GM20000 (cell line): Measurements from ENCODE around the gene WFS1.

Experiments used
- DNase-seq: peaks from one replicate; pipeline ENCODE4 v3.0.0; 2012; ENCODE audit warnings: low spot score
- TF ChIP-seq, protein P1 (sequence below): IDR thresholded peaks from 2 replicates; pipeline ENCODE4 v1.5.1; 2012; ENCODE audit warnings: mild to moderate bottlenecking, control low read depth; ENCODE audit errors: extremely low read depth, missing control alignments

The WFS1 gene

DNA sequence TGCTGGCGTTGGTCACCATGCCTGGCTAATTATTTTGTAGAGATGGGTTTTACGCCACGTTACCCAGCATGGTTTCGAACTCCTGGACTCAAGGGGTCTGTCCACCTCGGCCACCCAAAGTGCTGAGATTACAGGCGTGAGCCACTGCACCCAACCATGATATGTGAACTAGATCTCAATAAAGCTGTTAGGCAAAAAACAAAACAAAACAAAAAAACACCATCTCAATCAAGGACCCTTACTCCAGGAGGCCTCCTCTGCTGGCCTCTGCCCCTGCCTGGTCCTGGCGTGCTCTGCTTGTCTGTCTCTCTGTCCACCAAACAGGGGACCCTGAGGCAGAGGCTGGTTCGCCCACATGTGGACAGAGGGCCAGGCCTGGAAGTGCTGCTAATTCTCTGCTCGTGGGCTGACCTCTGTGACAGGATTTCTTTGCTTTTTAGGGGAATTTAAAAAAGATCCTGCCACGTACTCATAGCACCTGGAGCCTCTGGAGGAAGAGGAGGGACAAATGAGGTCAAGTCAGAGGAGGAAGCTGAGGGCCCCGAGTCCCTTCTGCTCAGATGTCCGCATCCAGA lies 32.7 kb upstream of the WFS1 start:
- DNase-seq = no peak
- TF ChIP-seq, protein P1, sequence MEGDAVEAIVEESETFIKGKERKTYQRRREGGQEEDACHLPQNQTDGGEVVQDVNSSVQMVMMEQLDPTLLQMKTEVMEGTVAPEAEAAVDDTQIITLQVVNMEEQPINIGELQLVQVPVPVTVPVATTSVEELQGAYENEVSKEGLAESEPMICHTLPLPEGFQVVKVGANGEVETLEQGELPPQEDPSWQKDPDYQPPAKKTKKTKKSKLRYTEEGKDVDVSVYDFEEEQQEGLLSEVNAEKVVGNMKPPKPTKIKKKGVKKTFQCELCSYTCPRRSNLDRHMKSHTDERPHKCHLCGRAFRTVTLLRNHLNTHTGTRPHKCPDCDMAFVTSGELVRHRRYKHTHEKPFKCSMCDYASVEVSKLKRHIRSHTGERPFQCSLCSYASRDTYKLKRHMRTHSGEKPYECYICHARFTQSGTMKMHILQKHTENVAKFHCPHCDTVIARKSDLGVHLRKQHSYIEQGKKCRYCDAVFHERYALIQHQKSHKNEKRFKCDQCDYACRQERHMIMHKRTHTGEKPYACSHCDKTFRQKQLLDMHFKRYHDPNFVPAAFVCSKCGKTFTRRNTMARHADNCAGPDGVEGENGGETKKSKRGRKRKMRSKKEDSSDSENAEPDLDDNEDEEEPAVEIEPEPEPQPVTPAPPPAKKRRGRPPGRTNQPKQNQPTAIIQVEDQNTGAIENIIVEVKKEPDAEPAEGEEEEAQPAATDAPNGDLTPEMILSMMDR = no peak

DNA sequence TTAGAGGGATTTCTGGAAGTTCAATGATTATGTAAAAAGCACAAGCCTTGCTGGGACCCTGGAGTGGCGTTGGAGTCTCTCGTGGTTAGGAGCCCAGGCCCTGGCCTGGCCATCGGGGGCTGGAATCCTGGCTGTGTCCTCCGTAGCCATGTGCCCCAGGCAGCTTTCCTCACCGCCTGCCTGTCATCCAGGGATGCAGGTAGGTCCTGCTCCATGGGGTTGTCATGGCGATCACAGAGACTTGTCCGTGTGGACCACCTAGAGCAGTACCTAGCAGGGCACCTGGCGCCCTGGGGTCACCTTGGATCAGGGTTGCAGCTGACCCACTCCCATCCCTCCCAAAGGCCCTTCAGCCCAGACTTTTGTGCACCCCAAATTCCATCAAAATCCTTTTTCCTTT lies 30.2 kb upstream of the WFS1 start:
- TF ChIP-seq, protein P1 = no peak
- DNase-seq = no peak

DNA sequence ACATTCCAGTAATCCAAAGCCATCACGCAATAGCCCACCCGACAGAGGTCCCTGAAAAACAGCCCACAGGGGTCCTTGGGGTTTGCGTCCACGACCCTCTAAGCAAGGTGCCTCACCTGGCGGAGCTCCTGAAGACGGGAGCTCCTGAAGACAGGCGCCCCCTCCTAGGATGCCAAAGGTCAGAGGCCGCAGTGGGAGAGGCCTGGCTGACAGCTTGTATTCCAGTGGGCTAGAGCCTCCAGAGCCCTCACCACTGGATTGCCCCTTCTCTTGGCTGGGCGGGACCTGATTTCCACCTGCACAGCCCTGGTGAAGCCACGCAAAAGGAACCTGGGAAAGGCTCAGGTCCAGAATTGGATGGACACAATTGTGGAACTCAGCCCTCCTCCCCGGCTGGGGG lies 29.7 kb upstream of the WFS1 start:
- no peak for DNase-seq
- TF ChIP-seq, protein P1 = no peak

DNA sequence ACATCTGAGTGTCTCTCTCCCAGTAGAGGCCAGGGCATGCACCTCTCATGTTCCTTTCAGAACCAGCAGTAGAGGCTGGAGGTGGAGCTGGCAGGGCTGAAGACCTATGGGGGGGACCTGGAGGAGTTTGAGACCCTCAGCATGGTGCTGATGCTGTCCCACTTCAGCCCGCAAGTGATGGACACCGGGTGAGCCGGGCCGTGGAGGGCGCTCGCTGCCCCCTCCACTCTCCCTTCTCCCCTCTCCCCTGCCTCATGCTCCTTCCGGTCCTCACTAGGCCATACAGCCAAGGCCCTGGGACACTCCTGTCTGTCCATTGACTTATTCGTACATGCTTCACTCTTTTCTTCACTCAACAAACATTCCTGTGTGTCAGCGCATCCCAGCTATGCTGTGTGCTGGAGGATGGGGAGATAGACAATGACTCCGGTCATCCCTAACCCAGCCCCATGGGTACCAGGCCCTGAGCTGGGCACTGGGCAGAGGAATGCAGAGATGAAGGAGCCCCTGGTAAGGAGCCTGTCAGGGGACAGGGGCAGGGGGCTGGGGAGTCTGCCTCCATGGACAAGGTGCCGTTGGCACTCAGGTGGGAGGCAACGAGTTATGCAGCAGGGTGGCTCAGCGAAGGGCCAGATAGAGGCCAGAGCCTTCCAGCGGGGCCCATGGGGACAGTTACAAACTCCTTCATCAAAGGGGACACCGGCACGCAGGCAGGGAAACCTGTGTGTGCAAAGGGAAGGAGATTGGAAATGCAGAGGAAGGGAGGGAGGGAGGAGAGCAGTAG lies 28.4 kb upstream of the WFS1 start:
- DNase-seq = no peak
- TF ChIP-seq, protein P1 = no peak

DNA sequence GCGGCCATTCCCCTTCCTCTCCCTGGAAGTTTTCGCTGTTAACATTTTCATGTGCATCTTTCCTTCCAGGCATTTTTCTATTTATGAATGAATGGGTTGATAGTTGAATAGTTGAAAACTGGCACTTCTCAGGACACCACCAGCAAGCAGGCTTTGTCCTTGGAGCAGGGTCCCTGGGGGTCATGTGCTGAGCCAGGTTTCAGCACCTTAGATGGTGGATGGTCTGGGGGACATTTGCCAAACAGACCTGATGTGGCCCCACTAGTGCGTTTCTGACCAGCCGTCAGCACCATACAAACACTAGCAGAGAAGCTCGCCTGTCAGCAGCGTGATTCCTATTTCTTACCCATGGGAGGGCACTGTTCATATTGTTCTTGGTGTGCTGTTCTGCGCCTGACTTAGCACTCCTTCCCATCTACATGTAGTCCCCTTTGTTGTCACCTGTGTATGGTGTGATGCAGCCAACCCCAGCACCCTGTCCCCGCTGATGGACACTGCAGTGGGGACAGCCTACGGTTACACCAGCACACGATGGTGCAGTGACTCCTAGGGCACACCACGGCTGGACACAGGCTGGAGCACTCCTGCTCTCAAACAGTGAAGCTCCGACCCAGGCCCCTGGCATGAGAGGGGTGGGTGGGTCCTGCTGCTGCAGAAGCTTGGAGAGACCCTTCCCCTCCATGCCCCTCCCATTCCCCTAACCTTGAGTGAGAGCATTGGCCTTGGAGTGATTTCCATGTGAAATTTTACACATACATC lies 27.2 kb upstream of the WFS1 start:
- no peak for DNase-seq
- TF ChIP-seq, protein P1 = no peak

DNA sequence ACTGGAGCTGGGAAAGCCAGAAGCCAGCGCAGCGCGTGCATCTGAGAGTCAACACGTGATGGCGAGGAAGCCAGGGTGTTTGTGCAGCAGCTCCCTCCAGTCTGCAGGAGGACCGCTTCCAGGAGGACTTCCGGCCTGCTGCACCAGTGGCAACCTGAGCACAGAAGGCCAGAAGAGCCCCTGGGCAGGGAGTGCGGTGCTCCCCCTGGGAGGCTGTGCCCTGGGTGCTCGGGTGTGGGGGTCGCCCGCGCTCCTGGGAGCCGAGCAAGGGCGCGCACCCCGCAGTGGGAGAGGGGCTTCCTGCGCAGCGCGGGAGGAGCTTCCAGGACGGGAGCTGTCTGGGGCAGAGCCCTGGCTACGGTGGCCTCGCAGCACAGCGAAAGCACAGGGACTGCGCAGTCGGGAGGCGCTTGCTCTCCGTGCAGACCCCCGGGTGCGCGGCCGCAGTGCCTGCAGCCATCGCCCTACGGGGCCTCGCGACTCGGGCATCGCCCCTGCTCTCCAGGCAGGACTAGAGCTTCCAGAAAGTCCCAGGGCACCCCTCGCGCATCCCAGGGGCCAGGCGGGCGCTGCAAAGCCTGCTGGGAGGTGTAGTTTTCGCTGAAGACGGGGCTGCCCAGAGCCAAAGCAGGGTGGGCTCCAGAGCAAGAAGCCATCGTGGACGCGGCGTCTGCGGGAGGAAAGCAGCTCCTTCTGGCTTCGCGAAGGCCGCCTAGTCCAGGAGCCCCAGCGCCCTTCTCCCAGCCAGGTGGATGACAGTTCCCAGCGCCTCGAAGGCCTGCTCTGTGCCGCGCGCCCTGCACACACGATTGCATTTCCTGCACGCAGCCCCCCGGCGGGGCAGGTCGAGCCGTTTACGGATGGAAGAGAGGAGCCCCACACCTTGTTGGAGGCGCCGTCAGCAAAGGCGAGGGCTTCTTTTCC lies 24.1 kb upstream of the WFS1 start:
- DNase-seq = no peak
- TF ChIP-seq, protein P1 = no peak
